NCI-H524 treated with DMSO at 0.1 percent for 48 hours (cell line): ENCODE data around the gene NOTCH2.
A peak's percentile ranks its signal among the peaks of the same experiment; 100 is the strongest.

Source experiments
- DNase-seq: peaks from one replicate; lab custom pipeline; 2025; lab: John Stamatoyannopoulos, UW

The NOTCH2 gene

DNA sequence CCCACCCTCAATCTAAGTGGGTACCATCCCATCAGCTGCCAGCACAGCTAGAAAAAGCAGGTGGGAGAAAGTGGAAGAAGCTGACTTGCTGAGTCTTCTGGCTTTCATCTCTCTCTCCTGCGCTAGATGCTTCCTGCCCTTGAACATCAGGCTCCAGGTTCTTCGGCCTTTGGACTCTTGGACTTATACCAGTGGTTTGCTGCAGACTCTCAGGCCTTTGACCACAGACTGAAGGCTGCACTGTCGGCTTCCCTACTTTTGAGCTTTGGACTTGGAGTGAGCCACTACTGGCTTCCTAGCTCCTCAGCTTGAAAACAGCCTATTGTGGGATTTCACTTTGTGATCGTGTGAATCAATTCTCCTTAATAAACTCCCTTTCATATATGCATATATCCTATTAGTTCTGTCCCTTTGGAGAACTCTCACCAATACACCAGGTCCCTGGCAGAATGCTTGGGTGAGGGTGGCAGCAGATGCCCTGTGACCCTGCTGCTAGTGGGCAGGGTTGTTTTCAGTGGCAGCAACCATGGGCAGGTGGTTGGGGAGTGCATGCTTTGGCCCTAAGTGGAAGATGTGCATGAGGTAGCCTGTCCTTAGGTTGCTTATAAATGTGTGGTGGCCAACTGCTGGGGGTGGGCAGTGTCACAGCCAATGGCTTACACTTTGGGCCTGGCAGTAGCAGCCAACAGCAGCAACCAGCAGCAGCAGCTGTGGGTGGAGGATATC lies 162.4 kb downstream of the NOTCH2 start:
- DNase-seq: no peak

- DNase-seq: no peak
These were observed 166.0 kb downstream of the NOTCH2 start for GRCh38 chr1:119903443-119903835.

DNA sequence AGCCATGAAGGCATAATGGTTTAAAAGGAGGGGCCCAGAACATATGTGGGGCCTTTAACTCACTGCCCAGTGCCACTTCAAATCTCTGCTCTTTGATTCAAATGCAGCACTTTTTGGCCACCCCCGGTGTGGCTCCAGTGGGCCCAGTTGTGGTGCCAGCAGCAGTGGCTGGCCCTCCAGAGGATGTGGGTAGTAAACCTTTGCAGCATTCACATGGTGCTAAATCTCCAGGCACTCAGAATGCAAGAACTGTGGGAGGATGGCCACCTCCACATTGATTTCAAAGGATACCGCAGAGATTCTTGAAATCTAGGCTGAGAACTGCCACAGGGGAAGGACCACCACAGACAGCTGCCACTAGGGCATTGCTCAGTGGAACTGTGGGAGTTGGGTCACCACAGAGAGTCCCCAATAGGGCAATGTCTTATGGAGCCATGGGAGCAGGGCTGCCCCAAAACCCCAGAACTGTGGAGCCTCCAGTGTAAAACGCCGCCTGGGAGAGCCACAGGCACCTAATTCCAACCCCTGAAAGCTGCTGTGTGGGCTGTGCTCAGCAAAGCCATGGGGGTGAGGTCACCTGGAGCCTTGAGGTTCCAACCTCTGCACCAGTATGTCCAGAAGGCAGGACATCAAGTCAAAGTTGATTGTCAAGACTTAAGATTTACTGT lies 166.6 kb downstream of the NOTCH2 start:
- DNase-seq: no peak

- DNase-seq: no peak
These were observed 170.3 kb downstream of the NOTCH2 start for GRCh38 chr1:119898981-119899720.

GRCh38 chr1:119898530-119898929 lies 170.9 kb downstream of the NOTCH2 start:
- no peak for DNase-seq

GRCh38 chr1:119896303-119896702 lies 173.2 kb downstream of the NOTCH2 start, which contains the start of gene ADAM30:
Gene ADAM30 (minus strand): TSS chr1:119896515. CDS start chr1:119896336, 179 bp downstream.
- no peak for DNase-seq

DNA sequence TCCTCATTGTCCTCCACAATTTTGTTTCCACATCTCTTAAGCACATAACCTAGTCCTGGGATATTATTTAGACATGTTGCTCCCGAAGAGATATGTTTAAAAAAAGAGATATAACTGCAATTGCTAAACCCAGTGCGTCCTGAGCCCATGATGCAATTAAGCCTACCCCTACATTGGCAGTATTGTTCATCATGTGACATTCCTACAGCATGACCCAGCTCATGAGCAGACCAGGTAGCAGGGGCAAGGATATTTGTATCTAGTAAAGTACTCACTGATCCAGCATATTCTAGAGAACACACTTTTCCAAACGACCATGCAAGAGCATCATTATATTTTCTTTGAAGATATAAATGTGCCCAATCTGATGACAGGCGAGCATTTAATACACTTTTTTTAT lies 174.4 kb downstream of the NOTCH2 start:
- DNase-seq: no peak

DNA sequence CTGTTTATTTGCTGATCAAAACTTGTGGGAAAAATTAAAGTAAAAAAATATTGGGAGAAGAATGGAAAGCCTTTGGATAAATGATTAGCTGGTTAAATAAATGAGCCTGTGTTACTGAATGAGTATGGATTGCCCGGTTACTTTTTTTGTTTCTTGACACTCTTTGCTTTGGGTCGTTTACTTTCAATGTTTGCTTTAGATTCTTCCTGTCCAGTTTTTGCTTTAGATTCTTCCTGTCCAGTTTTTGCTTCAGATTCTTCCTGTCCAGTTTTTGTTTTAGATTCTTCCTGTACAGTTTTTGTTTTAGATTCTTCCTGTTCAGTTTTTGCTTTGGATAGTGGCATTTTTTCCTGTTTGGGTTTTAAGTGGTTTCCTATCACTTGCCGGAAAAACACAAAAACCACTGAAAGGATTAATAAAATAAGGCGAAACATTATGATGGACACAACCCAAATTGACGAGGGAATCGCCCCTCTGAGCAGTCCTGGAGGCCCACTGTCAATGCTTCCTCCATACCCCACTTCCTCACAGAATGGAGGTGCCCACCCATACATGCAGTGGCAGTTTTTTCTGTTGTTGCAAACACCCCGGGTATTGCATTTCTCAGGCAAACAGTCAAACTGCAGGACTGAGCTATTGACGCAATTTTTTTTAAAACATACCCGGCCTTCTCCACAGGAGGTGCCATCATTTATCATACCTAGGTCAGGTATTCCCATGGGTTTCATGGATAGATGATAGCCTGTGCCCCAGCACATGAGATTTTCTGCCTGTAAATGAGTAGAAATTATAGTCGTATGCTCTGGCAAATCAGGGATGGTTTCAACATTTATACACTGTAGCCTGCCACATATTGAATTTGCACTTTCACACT lies 175.4 kb downstream of the NOTCH2 start:
- DNase-seq: no peak

DNA sequence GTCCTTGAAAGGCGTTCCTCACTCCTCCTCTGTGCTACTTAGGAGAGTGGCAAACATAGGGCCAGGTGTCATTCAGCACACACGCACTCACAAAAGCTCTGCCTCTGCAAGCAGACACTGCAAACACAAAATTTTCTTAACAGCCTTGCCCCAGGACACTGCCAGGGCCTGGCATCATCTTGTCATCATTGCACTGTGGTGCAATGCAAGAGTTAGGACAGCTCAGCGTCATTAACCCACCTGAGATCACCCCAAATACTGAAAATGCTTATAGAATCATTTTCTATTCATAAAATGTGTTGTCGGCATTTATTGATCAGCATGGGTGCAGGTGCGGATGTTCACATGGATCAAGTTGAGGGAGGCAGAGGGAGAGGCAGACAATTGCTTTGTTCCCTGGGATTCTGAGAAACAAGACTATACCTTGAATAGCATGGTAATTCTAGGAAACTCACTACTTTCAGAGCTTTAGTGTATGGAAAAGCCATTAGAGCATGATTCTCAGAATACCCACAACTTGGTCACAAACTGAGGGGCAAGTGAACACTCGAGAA lies 176.1 kb downstream of the NOTCH2 start:
- no peak for DNase-seq

- no peak for DNase-seq
These were observed 178.1 kb downstream of the NOTCH2 start for GRCh38 chr1:119891386-119891785.

DNA sequence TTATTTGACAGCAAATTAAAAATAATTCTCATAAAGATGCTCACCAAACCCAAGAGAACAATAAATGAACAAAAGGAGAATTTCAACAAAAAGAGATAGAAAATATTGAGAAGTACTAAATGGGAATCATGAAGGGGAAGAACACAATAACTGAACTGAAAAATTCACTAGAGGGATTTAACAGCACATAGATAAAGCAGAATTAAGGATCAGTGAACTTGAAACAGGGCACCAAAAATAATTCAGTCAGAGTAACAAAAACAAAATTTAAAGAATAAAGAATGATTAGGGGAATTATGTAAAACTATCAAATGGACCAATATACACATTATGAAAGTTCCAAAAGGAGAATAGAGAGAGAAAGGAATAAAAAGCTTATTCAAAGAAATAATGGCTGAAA lies 181.0 kb downstream of the NOTCH2 start:
- DNase-seq: no peak

DNA sequence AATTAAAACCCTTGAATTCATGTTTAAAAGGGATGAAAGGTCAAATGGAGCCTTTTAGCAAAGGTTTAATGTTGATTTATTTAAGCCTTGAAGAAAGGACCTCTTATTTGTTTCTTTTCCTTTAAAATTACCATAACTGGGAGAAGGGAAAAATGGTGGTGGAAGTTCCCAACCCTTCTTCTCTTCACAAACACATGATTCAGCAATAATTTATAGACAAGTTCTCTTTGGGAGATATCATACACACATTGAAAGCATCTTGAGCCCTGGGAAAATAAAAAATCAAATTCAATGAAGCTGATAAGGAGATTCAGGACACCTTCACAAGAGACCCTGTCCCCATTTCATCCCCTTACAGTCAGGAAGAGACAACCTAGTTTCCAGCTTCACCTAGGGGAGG lies 182.0 kb downstream of the NOTCH2 start:
- DNase-seq: no peak

DNA sequence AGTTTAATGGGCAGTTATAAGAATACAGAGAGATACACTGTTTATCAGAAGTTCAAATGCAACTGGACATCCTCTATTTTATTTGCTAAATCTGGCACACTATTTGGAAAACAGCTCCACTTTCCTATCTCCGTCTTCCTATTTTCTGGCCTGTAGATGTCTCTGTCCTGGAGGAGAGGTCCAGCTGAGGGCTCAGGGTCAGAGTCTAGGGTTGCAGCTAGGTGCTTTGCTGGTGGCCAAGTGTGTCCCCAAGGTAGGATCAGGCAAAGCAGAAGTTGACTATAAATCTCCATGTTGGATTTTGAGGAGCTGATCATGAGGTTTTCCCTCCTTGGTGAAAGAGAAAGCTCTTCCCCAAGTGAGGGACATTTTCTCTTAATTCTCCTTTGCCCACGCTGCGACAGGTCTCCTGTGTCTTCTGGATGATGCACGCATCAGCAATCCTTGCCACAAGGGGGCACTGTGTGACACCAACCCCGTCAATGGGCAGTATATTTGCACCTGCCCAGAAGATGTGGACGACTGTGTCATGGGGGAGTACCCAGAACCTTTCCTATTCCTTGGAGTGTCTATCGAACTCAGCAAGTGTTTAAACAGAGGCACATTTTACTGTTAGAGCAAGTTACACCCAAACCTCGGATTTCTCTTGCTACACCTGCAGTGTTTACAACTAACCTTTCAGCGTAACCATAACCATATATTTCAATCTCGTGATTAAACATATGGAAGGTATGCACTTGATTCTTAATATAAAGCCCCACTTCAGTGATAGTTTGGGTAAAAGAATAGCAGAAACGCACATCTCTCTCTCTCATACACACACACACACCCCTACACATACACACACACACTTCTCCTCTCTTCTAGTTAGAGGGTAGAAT lies 183.3 kb downstream of the NOTCH2 start:
- no peak for DNase-seq

DNA sequence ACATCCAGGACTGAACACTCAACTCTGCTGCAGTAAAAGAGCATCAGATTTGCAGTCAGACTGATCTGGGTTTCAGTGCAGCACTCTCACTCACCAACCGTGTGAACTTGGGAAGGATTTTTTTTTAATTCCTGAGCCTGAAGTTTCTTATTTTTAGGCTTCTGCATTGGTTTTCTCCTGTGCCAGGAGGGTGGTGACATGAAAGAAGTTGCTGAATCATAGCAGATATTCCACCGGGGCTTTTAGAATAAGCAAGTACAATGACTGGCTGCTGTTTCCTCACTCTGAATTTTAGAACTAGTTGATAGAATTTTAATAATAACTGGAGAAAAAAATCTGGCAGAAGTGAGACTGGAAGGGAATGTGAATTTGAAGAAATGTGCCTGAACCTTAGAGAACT lies 184.8 kb downstream of the NOTCH2 start:
- DNase-seq: no peak

DNA sequence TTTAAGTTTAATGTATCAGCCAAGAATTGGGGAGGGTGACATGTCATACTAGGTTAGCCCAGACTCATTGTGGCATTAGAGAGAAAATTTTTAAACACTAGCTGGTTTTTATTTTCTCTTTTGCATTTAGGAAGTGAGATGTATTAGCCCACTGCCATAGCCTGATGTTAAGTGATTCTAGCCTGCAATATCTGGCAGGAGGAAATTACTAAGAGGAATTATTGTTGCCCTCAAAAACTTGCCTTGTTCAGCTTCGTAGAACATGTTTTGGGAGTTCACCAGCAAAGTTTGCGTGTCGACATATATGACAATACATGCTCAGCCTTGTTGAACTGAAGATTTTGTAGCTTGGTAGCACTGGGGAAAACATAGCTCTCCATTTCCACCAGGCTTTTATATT lies 185.6 kb downstream of the NOTCH2 start:
- DNase-seq: no peak

DNA sequence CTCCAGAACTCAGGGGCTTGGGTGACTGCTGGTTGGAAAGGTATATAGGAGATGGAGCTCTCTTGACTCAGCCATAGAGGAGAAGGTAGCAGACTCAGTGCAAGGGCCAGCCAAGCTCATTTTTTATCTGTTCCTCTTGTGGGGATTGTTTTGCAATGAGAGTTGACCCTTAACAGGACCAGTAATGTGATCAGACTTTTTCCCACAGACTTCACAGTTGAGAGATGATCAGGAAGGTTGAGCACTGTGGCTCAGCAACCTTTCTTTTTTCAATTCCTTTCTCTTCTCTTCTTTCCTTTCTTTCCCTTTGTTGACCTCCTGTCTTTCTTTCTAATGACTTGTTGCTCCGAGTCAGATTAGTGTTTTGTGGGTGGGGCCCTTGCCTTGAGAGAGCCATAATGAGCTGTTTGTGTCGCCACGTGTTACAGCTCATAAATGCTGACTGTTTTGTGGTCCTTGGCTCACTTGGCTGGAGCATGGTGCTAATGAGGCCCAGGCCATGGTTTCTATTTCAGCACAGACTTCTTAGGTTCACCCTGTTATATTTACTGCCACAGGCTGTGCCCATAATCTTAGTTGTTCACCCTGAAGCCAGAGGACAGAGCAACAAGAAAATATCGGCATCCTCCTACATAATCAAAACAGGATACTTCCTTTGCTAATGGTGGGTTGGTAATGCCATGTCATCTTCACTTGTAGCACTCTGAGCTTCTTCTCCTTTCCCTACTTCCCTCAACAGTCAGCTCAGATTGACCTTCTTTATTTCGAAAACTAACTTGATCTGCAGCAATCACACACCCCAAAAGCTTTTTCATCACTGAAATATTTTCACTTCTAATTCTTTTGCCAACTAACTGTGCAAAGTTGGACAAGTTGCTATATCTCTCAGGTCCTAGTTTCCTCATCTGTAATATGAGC lies 187.1 kb downstream of the NOTCH2 start:
- DNase-seq: no peak

DNA sequence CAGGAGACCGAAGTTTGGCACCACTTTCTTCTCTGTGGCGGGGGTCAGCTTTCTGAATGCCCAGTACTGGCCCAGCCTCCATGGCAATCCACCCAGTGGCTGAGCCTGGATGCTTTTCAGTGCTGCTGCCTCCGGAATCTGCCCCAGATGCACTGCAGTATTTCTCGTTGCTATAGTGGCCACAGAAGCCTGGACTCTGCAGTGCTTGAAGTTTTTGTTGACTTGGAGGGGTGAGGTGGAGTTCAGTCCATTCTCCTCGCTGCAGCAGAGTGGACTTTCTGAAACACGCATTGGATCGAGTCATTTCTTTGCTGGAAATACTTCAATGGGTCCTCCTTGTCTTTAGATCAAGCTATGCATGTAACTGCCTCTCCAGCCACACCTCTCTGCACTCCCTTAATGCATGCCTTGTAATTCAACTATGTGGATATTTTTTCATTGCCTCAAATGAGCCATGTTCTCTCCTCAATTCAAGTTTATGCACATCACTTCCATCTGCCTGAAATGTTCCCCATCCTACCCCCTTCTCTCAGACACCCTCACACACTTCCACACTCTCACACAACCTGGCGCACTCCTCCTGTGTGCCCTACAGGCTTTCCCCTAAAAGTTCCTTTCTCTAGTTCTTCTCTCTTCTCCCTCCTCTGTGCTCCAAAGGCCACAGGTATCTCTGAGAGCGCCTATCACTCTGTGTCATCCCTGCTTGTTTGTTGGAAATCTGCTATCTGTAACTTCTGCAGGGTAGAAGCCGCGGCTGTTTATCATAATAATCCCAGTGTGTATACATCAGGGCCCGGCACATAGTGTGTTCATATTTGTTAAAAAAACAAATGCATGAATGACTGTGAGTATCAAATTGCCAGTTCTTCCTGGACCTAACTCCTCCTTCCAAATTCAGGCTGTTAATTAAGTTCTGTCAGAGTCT lies 189.7 kb downstream of the NOTCH2 start:
- no peak for DNase-seq

DNA sequence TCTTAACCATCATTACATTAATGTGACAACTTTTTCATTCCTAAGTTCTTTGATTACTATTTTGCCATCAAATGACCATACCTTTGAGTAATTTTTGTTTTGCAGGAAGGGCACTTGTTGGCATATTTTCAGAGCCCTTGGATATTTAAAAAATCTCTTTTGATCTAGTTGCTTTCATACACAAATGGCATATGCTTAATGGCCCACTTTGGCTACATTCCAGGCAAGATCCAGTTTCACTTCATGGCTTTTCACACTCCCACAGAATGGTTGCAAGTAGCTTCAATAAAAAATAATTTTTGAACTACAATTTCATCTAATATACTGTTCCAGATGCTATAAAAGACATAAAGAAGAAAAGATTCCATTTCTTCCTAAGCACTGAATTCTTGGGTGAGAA lies 191.3 kb downstream of the NOTCH2 start:
- peak; percentile 24 for DNase-seq

- DNase-seq: no peak
These were observed 195.3 kb downstream of the NOTCH2 start for GRCh38 chr1:119874186-119874585.
